ENCODE results near the gene IFITM1. TPM values are rescaled to one million over a fixed set of nuclear protein-coding genes. Genes with fewer than 3 reads are reported as not detected.
"Not testable (repeated sequence)": the region's sequence is repeated elsewhere in the genome, so short reads cannot be mapped to it uniquely, and the experiment has no call there.

The IFITM1 gene
- total and polyA plus RNA-seq, 10 donors = 314 to 670 (median 496) TPM

DNA sequence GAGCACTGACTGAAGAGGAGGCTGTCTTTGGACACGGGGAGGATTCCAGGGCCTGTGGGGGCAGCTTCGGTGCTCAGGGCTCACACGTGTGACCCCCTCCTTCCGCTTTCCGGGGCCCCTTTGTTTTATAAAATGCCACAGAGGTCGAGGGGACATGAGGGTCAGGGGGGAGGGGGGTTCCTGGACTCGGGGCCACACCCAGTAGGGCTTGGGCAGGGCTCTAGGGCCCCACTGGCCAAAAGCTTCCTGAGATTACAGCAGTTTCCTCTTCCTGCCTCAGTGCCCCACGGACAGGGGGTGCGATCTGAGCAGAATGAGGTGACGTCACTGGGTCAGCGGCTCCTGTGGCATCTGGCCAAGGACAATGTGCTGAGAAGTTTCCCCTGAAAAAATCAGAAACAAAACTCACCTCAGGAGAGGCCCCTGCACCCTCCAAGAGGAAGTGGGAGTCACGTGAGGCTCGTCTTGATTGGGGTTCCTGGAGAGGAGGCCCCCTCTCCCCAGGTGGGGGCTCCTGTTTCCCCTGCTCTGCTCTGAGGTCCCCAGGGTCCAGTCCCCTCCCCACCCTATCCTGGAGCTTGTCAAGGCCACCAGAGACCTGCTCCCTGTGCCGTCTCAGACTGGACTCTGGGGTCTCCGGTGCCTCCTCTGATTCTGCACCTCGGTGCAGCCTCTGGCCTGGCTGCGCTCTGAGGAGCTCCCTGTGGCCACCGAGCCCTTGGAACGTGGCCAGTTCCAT lies 13.2 kb downstream of the IFITM1 start:
- peak; percentile 81 to 92 (median 85) for TF ChIP-seq POLR2AphosphoS5 (IDR thresholded peaks at IDR 0.05)
- TF ChIP-seq, protein P1, sequence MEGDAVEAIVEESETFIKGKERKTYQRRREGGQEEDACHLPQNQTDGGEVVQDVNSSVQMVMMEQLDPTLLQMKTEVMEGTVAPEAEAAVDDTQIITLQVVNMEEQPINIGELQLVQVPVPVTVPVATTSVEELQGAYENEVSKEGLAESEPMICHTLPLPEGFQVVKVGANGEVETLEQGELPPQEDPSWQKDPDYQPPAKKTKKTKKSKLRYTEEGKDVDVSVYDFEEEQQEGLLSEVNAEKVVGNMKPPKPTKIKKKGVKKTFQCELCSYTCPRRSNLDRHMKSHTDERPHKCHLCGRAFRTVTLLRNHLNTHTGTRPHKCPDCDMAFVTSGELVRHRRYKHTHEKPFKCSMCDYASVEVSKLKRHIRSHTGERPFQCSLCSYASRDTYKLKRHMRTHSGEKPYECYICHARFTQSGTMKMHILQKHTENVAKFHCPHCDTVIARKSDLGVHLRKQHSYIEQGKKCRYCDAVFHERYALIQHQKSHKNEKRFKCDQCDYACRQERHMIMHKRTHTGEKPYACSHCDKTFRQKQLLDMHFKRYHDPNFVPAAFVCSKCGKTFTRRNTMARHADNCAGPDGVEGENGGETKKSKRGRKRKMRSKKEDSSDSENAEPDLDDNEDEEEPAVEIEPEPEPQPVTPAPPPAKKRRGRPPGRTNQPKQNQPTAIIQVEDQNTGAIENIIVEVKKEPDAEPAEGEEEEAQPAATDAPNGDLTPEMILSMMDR (IDR thresholded peaks at IDR 0.05 in 8 of 11, conservative IDR thresholded peaks at IDR 0.05 in 3 of 11) = peak in 2 of 11 experiments; percentile 33 to 46
- no peak for TF ChIP-seq POLR2A (IDR thresholded peaks at IDR 0.05)
- intact Hi-C loops (cut with DNase I; ENCODE audit: low total_unique reads) = no loop called here
- peaks cover 0 to 19% (median 0%) of the 10 kb centered on the region in 6 donors for H3K36me3 ChIP-seq
- H3K27ac ChIP-seq = peak overlapping the region; percentile 94 to 99 (median 97)
- DNase-seq = peak; percentile 95
- H3K27me3 ChIP-seq (replicated peaks in 1 of 7) = no peaks in the 10 kb centered on the region
- H3K9me3 ChIP-seq = no peaks in the 10 kb centered on the region
- WGBS, 5 donors = 5 to 12% (median 7%) methylated on average over 13 to 19 of the region's 19 CpGs
- peaks cover 41 to 96% (median 76%) of the 10 kb centered on the region in 6 donors for H3K4me1 ChIP-seq
- peak overlapping the region in 7 of 8 donors; percentile 4 to 53 (median 16) for H3K4me3 ChIP-seq

DNA sequence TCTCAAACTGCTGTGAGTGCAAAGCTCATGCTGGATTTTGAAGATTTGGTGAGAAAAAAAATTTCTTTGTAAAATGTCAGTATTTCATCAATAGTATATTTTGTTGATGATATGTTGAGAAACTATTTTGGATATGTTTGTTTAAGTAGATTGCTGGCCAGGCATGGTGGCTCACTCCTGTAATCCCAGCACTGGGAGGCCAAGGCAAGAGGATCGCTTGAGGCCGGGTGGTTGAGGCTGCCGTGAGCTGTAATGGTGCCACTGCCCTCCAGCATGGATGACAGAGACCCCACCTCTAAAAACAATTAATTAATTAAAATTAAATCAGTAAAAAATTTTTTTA lies 13.7 kb downstream of the IFITM1 start:
- Histone ChIP-seq H3K36me3 (peaks cover 0 to 19% (median 0%) of the 10 kb centered on the region in 6 donors), H3K4me3 (peak overlapping the region in 7 of 8 donors; percentile 4 to 53 (median 16)), H3K4me1 (peaks cover 41 to 97% (median 76%) of the 10 kb centered on the region in 6 donors), H3K27me3 (replicated peaks in 1 of 7) (no peaks in the 10 kb centered on the region), H3K27ac (peak overlapping the region; percentile 94 to 99 (median 97)), H3K9me3 (no peaks in the 10 kb centered on the region)
- DNase-seq = no peak
- TF ChIP-seq POLR2AphosphoS5 (IDR thresholded peaks at IDR 0.05) = no peak
- TF ChIP-seq, protein P1 (IDR thresholded peaks at IDR 0.05 in 8 of 11, conservative IDR thresholded peaks at IDR 0.05 in 3 of 11) = no peak
- TF ChIP-seq POLR2A (IDR thresholded peaks at IDR 0.05) = no peak
- WGBS, 5 donors = 83 to 99% (median 94%) methylated on average over 3 of the region's 3 CpGs
- intact Hi-C loops (cut with DNase I; ENCODE audit: low total_unique reads) = no loop called here

DNA sequence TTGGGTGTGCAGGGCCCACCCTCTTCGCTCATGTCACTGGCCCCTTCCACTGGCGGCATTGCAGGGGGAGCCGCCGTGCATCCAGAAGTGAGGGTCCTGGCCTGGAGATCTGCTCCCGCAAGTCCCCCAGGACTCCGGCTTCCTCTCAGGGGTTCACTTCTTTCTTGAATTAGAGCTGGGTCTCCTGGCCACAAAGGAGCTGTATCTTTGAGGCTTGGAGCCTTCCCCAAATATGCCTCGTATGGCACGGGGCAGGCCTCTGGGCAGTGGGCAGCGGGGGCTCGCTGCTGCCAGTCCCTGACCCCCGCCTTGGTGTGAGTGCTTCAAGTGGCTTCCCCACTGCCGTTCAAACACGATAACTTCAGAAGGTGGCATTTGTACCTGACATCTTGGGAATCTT lies 14.2 kb downstream of the IFITM1 start:
- DNase-seq = peak; percentile 74
- peak overlapping the region in 3 of 8 donors; percentile 19 to 53 (median 31) for H3K4me3 ChIP-seq
- TF ChIP-seq POLR2AphosphoS5 (IDR thresholded peaks at IDR 0.05) = no peak
- TF ChIP-seq, protein P1 (IDR thresholded peaks at IDR 0.05 in 8 of 11, conservative IDR thresholded peaks at IDR 0.05 in 3 of 11) = no peak
- TF ChIP-seq POLR2A (IDR thresholded peaks at IDR 0.05) = no peak
- H3K27ac ChIP-seq = peak overlapping the region; percentile 94 to 99 (median 97)
- H3K9me3 ChIP-seq = no peaks in the 10 kb centered on the region
- peaks cover 41 to 97% (median 76%) of the 10 kb centered on the region in 6 donors for H3K4me1 ChIP-seq
- H3K27me3 ChIP-seq (replicated peaks in 1 of 7) = no peaks in the 10 kb centered on the region
- WGBS, 5 donors = 91 to 96% (median 93%) methylated on average over 13 of the region's 13 CpGs
- peaks cover 0 to 19% (median 0%) of the 10 kb centered on the region in 6 donors for H3K36me3 ChIP-seq
- intact Hi-C loops (cut with DNase I; ENCODE audit: low total_unique reads) = no loop called here

DNA sequence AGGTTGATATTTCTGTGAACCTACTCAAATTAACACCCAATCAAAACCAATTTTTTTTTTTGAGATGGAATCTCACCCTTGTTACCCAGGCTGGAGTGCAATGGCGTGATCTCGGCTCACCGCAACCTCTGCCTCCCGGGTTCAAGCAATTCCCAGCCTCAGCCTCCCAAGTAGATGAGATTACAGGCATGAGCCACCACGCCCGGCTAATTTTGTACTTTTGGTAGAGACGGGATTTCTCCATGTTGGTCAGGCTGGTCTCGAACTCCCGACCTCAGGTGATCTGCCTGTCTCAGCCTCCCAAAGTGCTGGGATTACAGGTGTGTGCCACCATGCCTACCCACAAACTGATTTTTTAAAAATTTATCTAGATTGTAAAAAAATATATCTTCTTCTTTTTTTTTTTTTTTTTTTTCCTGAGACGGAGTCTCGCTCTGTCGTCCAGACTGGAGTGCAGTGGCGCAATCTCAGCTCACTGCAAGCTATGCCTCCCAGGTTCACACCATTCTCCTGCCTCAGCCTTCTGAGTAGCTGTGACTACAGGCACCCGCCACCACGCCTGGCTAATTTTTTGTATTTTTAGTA lies 14.8 kb downstream of the IFITM1 start:
- H3K9me3 ChIP-seq; intact Hi-C loops (cut with DNase I; ENCODE audit: low total_unique reads); H3K4me3 ChIP-seq; H3K27me3 ChIP-seq (replicated peaks in 1 of 7): not testable (repeated sequence)
- peaks cover 41 to 94% (median 74%) of the 10 kb centered on the region in 6 donors for H3K4me1 ChIP-seq
- H3K27ac ChIP-seq = peak overlapping the region in 7 of 8 donors; percentile 96 to 99 (median 97)
- peak; percentile 51 for DNase-seq
- WGBS, 5 donors = 81 to 95% (median 90%) methylated on average over 15 of the region's 15 CpGs
- peaks cover 0 to 19% (median 0%) of the 10 kb centered on the region in 6 donors for H3K36me3 ChIP-seq
